Measurements from ENCODE around the gene C7orf25. TPM values are rescaled to one million over a fixed set of nuclear protein-coding genes. Genes with fewer than 3 reads are reported as not detected.
"Not testable (repeated sequence)": the region's sequence is repeated elsewhere in the genome, so short reads cannot be mapped to it uniquely, and the experiment has no call there.

The C7orf25 gene
- total and polyA plus RNA-seq, 10 of the 15 experiments (the other 5 are each of a cell fraction or from before 2014, with no cell fraction given): 0.63 to 3.2 (median 1.7) TPM

DNA sequence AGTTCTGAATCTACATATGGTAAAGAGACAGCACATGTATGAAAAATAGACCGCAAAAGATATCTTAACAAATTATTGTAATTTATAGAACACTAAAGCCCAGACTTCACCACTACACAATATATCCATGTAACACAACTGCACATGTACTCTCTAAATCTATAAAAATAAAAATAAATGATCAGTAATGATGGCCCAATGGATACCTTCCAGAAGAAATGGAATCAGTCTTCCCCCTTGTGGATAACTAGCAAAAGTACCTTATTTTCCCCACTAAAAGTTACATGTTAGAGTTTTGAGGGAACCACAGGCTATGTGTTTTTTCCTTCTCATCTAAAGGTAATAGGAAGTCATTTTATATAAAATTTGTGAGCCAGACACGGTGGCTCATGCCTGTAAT, 25.7 kb downstream of the C7orf25 start:
- SMC1A ChIA-PET (ENCODE audit: uncharacterized antibody, unreplicated experiment): interaction anchor here (1.4 kb wide), 1 partner anchor 569 kb away, joined by 4 read pairs; no protein-coding TSS in a partner anchor
- Histone ChIP-seq H3K4me3 (no peak overlapping the region), H2AFZ (ENCODE audit: control insufficient read depth, low read depth, low read length) (no peak overlapping the region), H3K36me3 (ENCODE audit: control insufficient read depth in 2 of 2, insufficient read depth in 2 of 2, low read length in 1 of 2) (no peaks in the 10 kb centered on the region), H4K20me1 (ENCODE audit: control insufficient read depth, insufficient read depth) (no peaks in the 10 kb centered on the region), H3K27ac (ENCODE audit: control insufficient read depth, insufficient read depth) (no peak overlapping the region), H3K27me3 (replicated peaks in 1 of 2; ENCODE audit: control insufficient read depth in 2 of 2, insufficient read depth in 2 of 2, low read length in 1 of 2) (peaks cover 0 to 1% of the 10 kb centered on the region in 2 experiments; a peak in 2 of 4 replicates), H3K79me2 (ENCODE audit: control insufficient read depth, insufficient read depth, low read length) (no peaks in the 10 kb centered on the region), H3K4me2 (ENCODE audit: control insufficient read depth, insufficient read depth) (no peak overlapping the region), H3K4me1 (ENCODE audit: control insufficient read depth, insufficient read depth, low read length) (no peaks in the 10 kb centered on the region; the same call in 1 of the 2 replicates), H3K9me3 (replicated peaks; ENCODE audit: control insufficient read depth, insufficient read depth, low read length) (no peaks in the 10 kb centered on the region), H3K9ac (ENCODE audit: control insufficient read depth, insufficient read depth, low read length) (no peak overlapping the region)
- intact Hi-C loops (cut with micrococcal nuclease; ENCODE audit: unreplicated experiment): no loop called here
- CTCF ChIA-PET: interaction anchor here (1.8 to 2.1 kb wide), 2 partner anchors 9 to 943 kb away, joined by 8 to 16 read pairs; no protein-coding TSS in a partner anchor
- in situ Hi-C loops (cut with MboI): no loop called here
- RAD21 ChIA-PET (ENCODE audit: unreplicated experiment): interaction anchor here (1.4 kb wide), 1 partner anchor 943 kb away, joined by 3 read pairs; no protein-coding TSS in a partner anchor
- ATAC-seq (no peak), FAIRE-seq (no peak), DNase-seq (ENCODE audit: low read depth, low spot score) (no peak)
- BruUV-seq (replicated peaks): no TSS peak
- POLR2A ChIA-PET: no interaction called here
- WGBS (ENCODE audit: insufficient coverage, insufficient replicate concordance, low lambda C conversion rate, missing lambda C conversion rate): 47% methylated on average over 2 of the region's 2 CpGs
- peak; percentile 33; the same call in 1 of the 2 replicates for TF ChIP-seq RAD21 (IDR thresholded peaks at IDR 0.05; ENCODE audit: insufficient read depth, low read depth, low read length)
- no peak for TF ChIP-seq PML (IDR thresholded peaks at IDR 0.05; ENCODE audit: low read length)
- 0 out of 2 replicates have a peak, but pooled peaks have one; percentile 10 for TF ChIP-seq SMC3 (IDR thresholded peaks at IDR 0.05; ENCODE audit: borderline replicate concordance, low read length)
- TF ChIP-seq, protein P1, sequence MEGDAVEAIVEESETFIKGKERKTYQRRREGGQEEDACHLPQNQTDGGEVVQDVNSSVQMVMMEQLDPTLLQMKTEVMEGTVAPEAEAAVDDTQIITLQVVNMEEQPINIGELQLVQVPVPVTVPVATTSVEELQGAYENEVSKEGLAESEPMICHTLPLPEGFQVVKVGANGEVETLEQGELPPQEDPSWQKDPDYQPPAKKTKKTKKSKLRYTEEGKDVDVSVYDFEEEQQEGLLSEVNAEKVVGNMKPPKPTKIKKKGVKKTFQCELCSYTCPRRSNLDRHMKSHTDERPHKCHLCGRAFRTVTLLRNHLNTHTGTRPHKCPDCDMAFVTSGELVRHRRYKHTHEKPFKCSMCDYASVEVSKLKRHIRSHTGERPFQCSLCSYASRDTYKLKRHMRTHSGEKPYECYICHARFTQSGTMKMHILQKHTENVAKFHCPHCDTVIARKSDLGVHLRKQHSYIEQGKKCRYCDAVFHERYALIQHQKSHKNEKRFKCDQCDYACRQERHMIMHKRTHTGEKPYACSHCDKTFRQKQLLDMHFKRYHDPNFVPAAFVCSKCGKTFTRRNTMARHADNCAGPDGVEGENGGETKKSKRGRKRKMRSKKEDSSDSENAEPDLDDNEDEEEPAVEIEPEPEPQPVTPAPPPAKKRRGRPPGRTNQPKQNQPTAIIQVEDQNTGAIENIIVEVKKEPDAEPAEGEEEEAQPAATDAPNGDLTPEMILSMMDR (IDR thresholded peaks at IDR 0.05 in 2 of 3, conservative IDR thresholded peaks at IDR 0.05 in 1 of 3; ENCODE audit: control insufficient read depth in 2 of 3, extremely low read depth in 1 of 3, insufficient read depth in 1 of 3, low read depth in 3 of 3, low read length in 3 of 3): peak; percentile 19 to 25 (median 24); a peak in 3 of 6 replicates

DNA sequence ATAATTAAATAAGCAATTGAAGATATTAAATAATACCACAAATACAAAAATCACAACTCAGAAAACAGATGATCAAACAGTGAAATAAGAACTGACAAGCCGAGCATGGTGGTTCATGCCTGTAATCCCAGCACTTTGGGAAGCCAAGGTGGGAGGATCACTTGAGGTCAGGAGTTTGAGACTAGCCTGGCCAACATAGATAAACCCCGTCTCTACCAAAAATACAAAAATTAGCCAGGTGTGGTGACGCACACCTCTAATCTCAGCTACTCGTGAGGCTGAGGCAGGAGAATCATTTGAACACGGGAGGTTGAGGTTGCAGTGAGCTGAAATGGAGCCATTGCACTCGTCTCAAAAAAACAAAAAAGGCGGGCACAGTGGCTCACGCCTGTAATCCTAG, 26.7 kb downstream of the C7orf25 start:
- H3K27ac ChIP-seq (ENCODE audit: control insufficient read depth, insufficient read depth); intact Hi-C loops (cut with micrococcal nuclease; ENCODE audit: unreplicated experiment); DNase-seq (ENCODE audit: low read depth, low spot score); H4K20me1 ChIP-seq (ENCODE audit: control insufficient read depth, insufficient read depth); in situ Hi-C loops (cut with MboI); BruUV-seq (replicated peaks); H3K27me3 ChIP-seq (replicated peaks in 1 of 2; ENCODE audit: control insufficient read depth in 2 of 2, insufficient read depth in 2 of 2, low read length in 1 of 2); POLR2A ChIA-PET; ATAC-seq; H3K79me2 ChIP-seq (ENCODE audit: control insufficient read depth, insufficient read depth, low read length); H2AFZ ChIP-seq (ENCODE audit: control insufficient read depth, low read depth, low read length); H3K4me1 ChIP-seq (ENCODE audit: control insufficient read depth, insufficient read depth, low read length); H3K36me3 ChIP-seq (ENCODE audit: control insufficient read depth in 2 of 2, insufficient read depth in 2 of 2, low read length in 1 of 2); SMC1A ChIA-PET (ENCODE audit: uncharacterized antibody, unreplicated experiment); H3K9me3 ChIP-seq (replicated peaks; ENCODE audit: control insufficient read depth, insufficient read depth, low read length); H3K4me3 ChIP-seq; FAIRE-seq; H3K4me2 ChIP-seq (ENCODE audit: control insufficient read depth, insufficient read depth); H3K9ac ChIP-seq (ENCODE audit: control insufficient read depth, insufficient read depth, low read length): not testable (repeated sequence)
- 68% methylated on average over 8 of the region's 8 CpGs for WGBS (ENCODE audit: insufficient coverage, insufficient replicate concordance, low lambda C conversion rate, missing lambda C conversion rate)
- ChIA-PET RAD21 (ENCODE audit: unreplicated experiment) (interaction anchor here (0.9 kb wide), 1 partner anchor 8 kb away, joined by 3 read pairs; no protein-coding TSS in a partner anchor), CTCF (interaction anchor here (0.9 to 1.3 kb wide), 2 partner anchors 8 to 902 kb away, joined by 3 to 4 read pairs; no protein-coding TSS in a partner anchor)

Data from GM12878 (cell line).